Measurements from ENCODE around the gene RPS23.

Gene RPS23

GRCh38 chr5:82244151-82244550 is 34.0 kb downstream of the RPS23 start:
- no peak for DNase-seq

- no peak for DNase-seq
These were observed 43.3 kb downstream of the RPS23 start for GRCh38 chr5:82234885-82235284.

DNA sequence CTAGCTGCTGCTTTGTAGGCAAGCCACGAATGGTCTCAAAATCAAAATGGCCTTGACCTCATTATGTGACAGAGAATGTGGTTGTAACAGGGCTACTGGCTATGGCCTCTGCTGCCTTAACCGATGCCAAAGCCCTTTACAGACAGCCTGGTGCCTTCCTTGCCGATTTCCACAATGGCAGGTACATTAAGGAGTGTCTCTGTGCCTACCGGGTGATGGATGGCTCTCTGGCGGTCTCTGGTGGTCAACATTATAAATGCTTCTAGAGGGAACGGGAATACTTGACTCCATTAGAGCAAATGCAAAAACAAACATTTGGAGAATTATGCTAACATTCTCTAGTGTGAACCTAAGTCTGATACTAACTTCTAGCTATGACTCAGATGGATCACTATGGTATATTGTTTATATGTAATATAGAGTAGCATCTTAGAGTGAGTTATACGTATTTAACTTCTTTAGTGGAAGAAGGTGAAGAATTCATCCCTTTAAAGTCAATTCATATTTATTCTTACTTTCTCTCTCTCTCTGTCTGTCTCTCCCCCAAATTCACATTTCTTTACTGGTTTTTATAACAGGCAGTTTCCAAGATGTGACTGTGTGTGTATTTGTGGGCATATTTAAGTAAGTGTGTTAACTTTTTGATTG is 52.5 kb downstream of the RPS23 start:
- peak; percentile 6 for DNase-seq

Measured in DMS 273 treated with DMSO at 0.1 percent for 48 hours (cell line).